Sigmoid colon (tissue), 7 donors: Measurements from ENCODE around the gene RPS6KA2. TPM values are rescaled to one million over a fixed set of nuclear protein-coding genes. Genes with fewer than 3 reads are reported as not detected.

ENCODE experiments used
- DNase-seq: peaks from one replicate; pipeline ENCODE4 v3.0.0-alpha.2; 2019
- H3K27ac ChIP-seq, 4 donors: fragments of 200-600 bp; sonication (generic); one replicate each; pipeline ENCODE4 v1.5.1; 2016 to 2019; ENCODE audit warnings: mild to moderate bottlenecking in 1 of 4
- H3K27me3 ChIP-seq, 3 donors: fragments of 200-600 bp; sonication (generic); one replicate each; pipeline ENCODE4 v1.5.1; 2019; ENCODE audit warnings: mild to moderate bottlenecking in 1 of 3
- H3K36me3 ChIP-seq, 4 donors: fragments of 200-600 bp; sonication (generic); one replicate each; pipeline ENCODE4 v1.5.1; 2016 to 2019
- H3K4me1 ChIP-seq, 4 donors: fragments of 200-600 bp; sonication (generic); one replicate each; pipeline ENCODE4 v1.5.1; 2017 to 2019
- H3K4me3 ChIP-seq, 4 donors: fragments of 200-600 bp; sonication (generic); one replicate each; pipeline ENCODE4 v1.5.1; 2017 to 2019; ENCODE audit warnings: mild to moderate bottlenecking in 2 of 4, moderate library complexity in 1 of 4
- H3K9me3 ChIP-seq, 4 donors: fragments of 200-600 bp in 3 of 4; sonication (generic) in 3 of 4; one replicate each; pipeline versions ENCODE4 v1.5.1 to v1.6.1; 2013 to 2019
- CTCF ChIP-seq, 4 experiments: fragments of 450-650 bp in 3 of 4; fragments of 200-600 bp in 1 of 4; IDR thresholded peaks; one replicate each; pipeline ENCODE4 v1.5.1; 2016 to 2019; ENCODE audit warnings: antibody characterized with exemption in 4 of 4, mild to moderate bottlenecking in 3 of 4, moderate library complexity in 2 of 4
- EP300 ChIP-seq, 4 donors: sonication (generic); formaldehyde crosslinking; IDR thresholded peaks; one replicate each; pipeline ENCODE4 v1.6.1; 2017; ENCODE audit warnings: antibody characterized with exemption in 4 of 4
- POLR2A ChIP-seq, 2 donors: fragments of 450-650 bp; IDR thresholded peaks; one replicate each; pipeline ENCODE4 v1.6.1; 2016; ENCODE audit warnings: antibody characterized with exemption in 2 of 2, mild to moderate bottlenecking in 2 of 2, moderate library complexity in 2 of 2
- POLR2AphosphoS5 ChIP-seq, 4 donors: sonication (generic); formaldehyde crosslinking; IDR thresholded peaks; one replicate each; pipeline ENCODE4 v1.6.1; 2017; ENCODE audit warnings: antibody characterized with exemption in 4 of 4
- WGBS, 2 donors: extraction: QIAGEN DNeasy Blood & Tissue Kit; methylation state at CpG; one replicate each; pipeline ENCODE4 v1.1.7; 2013; 5-methylcytosine and 5-hydroxymethylcytosine counted together
- intact Hi-C: fragments of 100-400 bp; cut with DNase I; formaldehyde crosslinking; loops from one replicate; pipeline ENCODE4 v1.15.1; 2023
- polyA plus RNA-seq, 3 donors: library from polyadenylated mRNA; stranded (reverse); fragments of 200-250 nt; gene quantifications; one replicate each; pipeline ENCODE4 v1.2.3, GENCODE V29; 2013
- total RNA-seq, 4 donors: library from RNA; depleted of rRNA; stranded (reverse); fragments of >200 nt; gene quantifications; one replicate each; pipeline ENCODE4 v1.1.0, GENCODE V29; 2016
- donor health status: healthy with polysubstance abuse.
- donor health status: Bipolar disorder and iron deficiency.
- donor health status: healthy.

RPS6KA2 gene
- total and polyA plus RNA-seq, 7 donors, result 6.5 to 44.7 (median 27.8) TPM

GRCh38 chr6:166379103-166379586, 247.9 kb downstream of the RPS6KA2 start:
- intact Hi-C loops, result no loop called here
- DNase-seq, result no peak
- WGBS, 2 donors, result 93 to 95% methylated on average over 1 of the region's 1 CpG
- Histone ChIP-seq H3K36me3 (no peaks in the 10 kb centered on the region), H3K4me3 (no peak overlapping the region), H3K27me3 (no peaks in the 10 kb centered on the region), H3K4me1 (peaks cover 0 to 20% (median 9%) of the 10 kb centered on the region in 4 donors), H3K9me3 (no peaks in the 10 kb centered on the region), H3K27ac (no peak overlapping the region)
- TF ChIP-seq EP300 (IDR thresholded peaks at IDR 0.05) (no peak), CTCF (IDR thresholded peaks at IDR 0.05) (no peak), POLR2AphosphoS5 (IDR thresholded peaks at IDR 0.05) (no peak)

DNA sequence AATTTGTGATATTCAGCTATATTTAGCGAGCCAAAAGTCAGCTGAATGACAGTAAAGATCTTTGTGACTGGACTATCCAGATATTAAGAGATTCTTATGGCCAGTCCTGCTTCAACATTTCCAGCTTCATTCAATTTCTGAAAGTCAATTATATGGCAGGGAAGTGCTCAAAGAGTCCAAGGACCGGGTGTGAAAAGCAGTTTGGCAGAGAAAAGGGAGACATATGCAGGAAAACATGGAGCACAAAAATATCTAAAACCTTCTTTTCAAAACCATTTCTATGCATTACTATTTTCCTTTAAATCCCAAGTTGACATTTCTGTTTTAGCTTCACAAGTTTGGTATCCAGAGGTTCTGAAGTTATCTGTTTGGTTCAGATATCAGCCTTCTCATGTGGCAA, 249.3 kb downstream of the RPS6KA2 start:
- H3K36me3 ChIP-seq, result no peaks in the 10 kb centered on the region
- no peaks in the 10 kb centered on the region for H3K27me3 ChIP-seq
- no peaks in the 10 kb centered on the region for H3K9me3 ChIP-seq
- TF ChIP-seq POLR2AphosphoS5 (IDR thresholded peaks at IDR 0.05), result no peak
- TF ChIP-seq EP300 (IDR thresholded peaks at IDR 0.05), result no peak
- no peak for TF ChIP-seq POLR2A (IDR thresholded peaks at IDR 0.05)
- TF ChIP-seq CTCF (IDR thresholded peaks at IDR 0.05), result no peak
- intact Hi-C loops, result no loop called here
- no peak overlapping the region for H3K27ac ChIP-seq
- no peak for DNase-seq
- no peak overlapping the region for H3K4me3 ChIP-seq
- H3K4me1 ChIP-seq, result peaks cover 0 to 15% (median 5%) of the 10 kb centered on the region in 4 donors
- WGBS, 2 donors, result 65 to 70% methylated on average over 2 of the region's 2 CpGs

- Histone ChIP-seq H3K27ac (no peak overlapping the region), H3K36me3 (peaks cover 0 to 3% (median 0%) of the 10 kb centered on the region in 4 donors), H3K4me1 (peaks cover 0 to 4% (median 0%) of the 10 kb centered on the region in 4 donors), H3K4me3 (no peak overlapping the region), H3K27me3 (no peaks in the 10 kb centered on the region), H3K9me3 (no peaks in the 10 kb centered on the region)
- DNase-seq, result no peak
- no peak for TF ChIP-seq EP300 (IDR thresholded peaks at IDR 0.05)
- TF ChIP-seq CTCF (IDR thresholded peaks at IDR 0.05), result no peak
- no peak for TF ChIP-seq POLR2A (IDR thresholded peaks at IDR 0.05)
- no peak for TF ChIP-seq POLR2AphosphoS5 (IDR thresholded peaks at IDR 0.05)
- intact Hi-C loops, result no loop called here
- WGBS, 2 donors, result 96 to 100% methylated on average over 1 of the region's 1 CpG
Measured at GRCh38 chr6:166375013-166375412, 252.0 kb downstream of the RPS6KA2 start.

DNA sequence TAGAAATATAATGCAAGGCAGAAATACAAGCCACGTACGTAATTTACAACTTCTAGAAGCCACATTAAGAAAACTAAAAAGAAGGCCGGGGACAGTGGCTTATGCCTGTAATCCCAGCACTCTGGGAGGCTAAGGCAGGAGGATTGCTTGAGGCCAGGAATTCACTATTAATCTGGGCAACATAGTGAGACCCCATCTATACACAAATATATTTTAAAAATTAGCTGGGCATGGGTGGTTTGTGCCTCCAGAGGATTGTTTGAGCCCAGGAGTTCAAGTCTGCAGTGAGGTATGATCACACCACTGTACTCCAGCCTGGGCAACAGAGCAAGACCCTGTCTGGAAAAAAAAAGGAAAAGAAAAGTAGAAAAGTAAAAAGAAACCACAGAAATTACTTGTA, 256.6 kb downstream of the RPS6KA2 start:
- WGBS, 2 donors, result 94 to 97% methylated on average over 3 of the region's 3 CpGs
- Histone ChIP-seq H3K27ac (no peak overlapping the region), H3K4me1 (peaks cover 0 to 4% (median 1%) of the 10 kb centered on the region in 4 donors), H3K4me3 (no peak overlapping the region), H3K36me3 (peaks cover 0 to 20% (median 4%) of the 10 kb centered on the region in 4 donors), H3K27me3 (no peaks in the 10 kb centered on the region), H3K9me3 (no peaks in the 10 kb centered on the region)
- intact Hi-C loops, result no loop called here
- DNase-seq, result no peak
- no peak for TF ChIP-seq CTCF (IDR thresholded peaks at IDR 0.05)
- no peak for TF ChIP-seq POLR2A (IDR thresholded peaks at IDR 0.05)
- no peak for TF ChIP-seq EP300 (IDR thresholded peaks at IDR 0.05)
- no peak for TF ChIP-seq POLR2AphosphoS5 (IDR thresholded peaks at IDR 0.05)

DNA sequence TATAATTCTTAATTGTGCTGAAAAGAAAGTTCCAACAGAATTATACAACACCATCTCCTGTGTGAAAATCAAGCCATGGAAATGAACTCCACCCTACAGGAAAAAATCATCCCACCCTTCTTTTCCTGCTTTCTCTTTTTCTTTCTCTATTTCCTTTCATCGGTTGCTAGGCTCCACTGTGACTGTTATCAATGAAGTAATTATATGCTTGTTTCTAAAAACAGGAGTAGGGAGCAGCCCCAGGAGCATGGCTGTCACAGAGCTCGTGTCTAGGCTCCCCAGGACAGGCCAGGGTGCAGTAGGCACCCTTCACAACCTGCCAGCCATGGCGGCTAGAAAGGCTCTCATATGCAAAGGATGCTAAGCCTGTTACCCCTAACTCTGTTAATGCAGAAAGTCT, 257.3 kb downstream of the RPS6KA2 start:
- no peak for DNase-seq
- no peak overlapping the region for H3K4me3 ChIP-seq
- H3K9me3 ChIP-seq, result no peaks in the 10 kb centered on the region
- H3K36me3 ChIP-seq, result peaks cover 0 to 20% (median 4%) of the 10 kb centered on the region in 4 donors
- intact Hi-C loops, result no loop called here
- TF ChIP-seq EP300 (IDR thresholded peaks at IDR 0.05), result no peak
- no peak for TF ChIP-seq POLR2A (IDR thresholded peaks at IDR 0.05)
- no peak for TF ChIP-seq POLR2AphosphoS5 (IDR thresholded peaks at IDR 0.05)
- no peak for TF ChIP-seq CTCF (IDR thresholded peaks at IDR 0.05)
- no peak overlapping the region for H3K27ac ChIP-seq
- H3K4me1 ChIP-seq, result peaks cover 0 to 9% (median 8%) of the 10 kb centered on the region in 4 donors
- WGBS, 2 donors, result 81 to 87% methylated on average over 3 of the region's 3 CpGs
- H3K27me3 ChIP-seq, result no peaks in the 10 kb centered on the region
